Measurements from ENCODE around the gene ERG28.

DNA sequence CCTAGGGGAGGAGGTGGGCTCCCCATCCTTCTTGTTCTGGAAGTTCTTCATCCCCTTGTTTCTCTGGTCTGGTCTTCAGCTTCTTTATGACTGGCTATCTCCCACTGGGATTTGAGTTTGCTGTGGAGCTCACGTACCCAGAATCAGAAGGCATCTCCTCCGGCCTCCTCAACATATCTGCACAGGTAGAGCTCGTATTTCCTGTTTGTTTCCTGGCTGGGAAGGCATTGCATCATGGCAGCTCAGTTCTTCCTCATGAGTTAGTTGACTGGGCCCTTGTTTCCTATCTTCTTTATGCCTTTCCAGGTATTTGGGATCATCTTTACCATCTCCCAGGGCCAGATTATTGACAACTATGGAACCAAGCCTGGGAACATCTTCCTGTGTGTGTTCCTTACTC lies 19.8 kb downstream of the ERG28 start:
- TF ChIP-seq KDM1A (IDR thresholded peaks at IDR 0.05; ENCODE audit: low read depth) (no peak), MAFK (IDR thresholded peaks at IDR 0.05; ENCODE audit: partially characterized antibody) (no peak), PHF8 (IDR thresholded peaks at IDR 0.05; ENCODE audit: borderline replicate concordance, low read depth) (no peak), POLR2A (IDR thresholded peaks at IDR 0.05; ENCODE audit: low read length) (no peak), CHD4 (IDR thresholded peaks at IDR 0.05; ENCODE audit: borderline replicate concordance) (no peak)
- TF ChIP-seq, protein P1, sequence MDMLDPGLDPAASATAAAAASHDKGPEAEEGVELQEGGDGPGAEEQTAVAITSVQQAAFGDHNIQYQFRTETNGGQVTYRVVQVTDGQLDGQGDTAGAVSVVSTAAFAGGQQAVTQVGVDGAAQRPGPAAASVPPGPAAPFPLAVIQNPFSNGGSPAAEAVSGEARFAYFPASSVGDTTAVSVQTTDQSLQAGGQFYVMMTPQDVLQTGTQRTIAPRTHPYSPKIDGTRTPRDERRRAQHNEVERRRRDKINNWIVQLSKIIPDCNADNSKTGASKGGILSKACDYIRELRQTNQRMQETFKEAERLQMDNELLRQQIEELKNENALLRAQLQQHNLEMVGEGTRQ (IDR thresholded peaks at IDR 0.05): no peak
- TF ChIP-seq, protein P2, sequence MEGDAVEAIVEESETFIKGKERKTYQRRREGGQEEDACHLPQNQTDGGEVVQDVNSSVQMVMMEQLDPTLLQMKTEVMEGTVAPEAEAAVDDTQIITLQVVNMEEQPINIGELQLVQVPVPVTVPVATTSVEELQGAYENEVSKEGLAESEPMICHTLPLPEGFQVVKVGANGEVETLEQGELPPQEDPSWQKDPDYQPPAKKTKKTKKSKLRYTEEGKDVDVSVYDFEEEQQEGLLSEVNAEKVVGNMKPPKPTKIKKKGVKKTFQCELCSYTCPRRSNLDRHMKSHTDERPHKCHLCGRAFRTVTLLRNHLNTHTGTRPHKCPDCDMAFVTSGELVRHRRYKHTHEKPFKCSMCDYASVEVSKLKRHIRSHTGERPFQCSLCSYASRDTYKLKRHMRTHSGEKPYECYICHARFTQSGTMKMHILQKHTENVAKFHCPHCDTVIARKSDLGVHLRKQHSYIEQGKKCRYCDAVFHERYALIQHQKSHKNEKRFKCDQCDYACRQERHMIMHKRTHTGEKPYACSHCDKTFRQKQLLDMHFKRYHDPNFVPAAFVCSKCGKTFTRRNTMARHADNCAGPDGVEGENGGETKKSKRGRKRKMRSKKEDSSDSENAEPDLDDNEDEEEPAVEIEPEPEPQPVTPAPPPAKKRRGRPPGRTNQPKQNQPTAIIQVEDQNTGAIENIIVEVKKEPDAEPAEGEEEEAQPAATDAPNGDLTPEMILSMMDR (IDR thresholded peaks at IDR 0.05): no peak
- TF ChIP-seq, protein P3, sequence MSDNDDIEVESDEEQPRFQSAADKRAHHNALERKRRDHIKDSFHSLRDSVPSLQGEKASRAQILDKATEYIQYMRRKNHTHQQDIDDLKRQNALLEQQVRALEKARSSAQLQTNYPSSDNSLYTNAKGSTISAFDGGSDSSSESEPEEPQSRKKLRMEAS (IDR thresholded peaks at IDR 0.05): no peak
